SU-DHL-6 (cell line): ENCODE data around the gene PKD1.

ENCODE experiments used
- H2AFZ ChIP-seq: fragments of 200-600 bp; sonication (generic); 2 replicates; pipeline ENCODE4 v1.6.1; 2014; ENCODE audit warnings: low read depth, mild to moderate bottlenecking, moderate library complexity, mixed read lengths, antibody characterized with exemption, low read length; ENCODE audit not compliant: severe bottlenecking
- H3F3A ChIP-seq: fragments of 200-600 bp; shearing (Covaris generic); 2 replicates; pipeline ENCODE4 v1.6.0; 2016; ENCODE audit warnings: antibody characterized with exemption, mild to moderate bottlenecking; ENCODE audit not compliant: insufficient read depth
- H3K27ac ChIP-seq: fragments of 200-600 bp; sonication (generic); 2 replicates; pipeline ENCODE4 v1.5.1; 2016; ENCODE audit warnings: low read depth, mild to moderate bottlenecking, low read length, moderate library complexity, mixed read lengths
- H3K27me3 ChIP-seq: fragments of 200-600 bp; sonication (generic), shearing (Covaris generic); 2 replicates; pipeline ENCODE4 v1.6.0; 2014; ENCODE audit warnings: mild to moderate bottlenecking, low read length
- H3K36me3 ChIP-seq: fragments of 200-600 bp; sonication (generic); 2 replicates; pipeline ENCODE4 v1.6.1; 2014; ENCODE audit warnings: mild to moderate bottlenecking, low read length, mixed read lengths
- H3K4me2 ChIP-seq: fragments of 300-600, 200-600 bp; shearing (Covaris generic), sonication (generic); 2 replicates; pipeline ENCODE4 v1.6.0; 2014; ENCODE audit warnings: low read length, low read depth, mild to moderate bottlenecking; ENCODE audit not compliant: poor library complexity, severe bottlenecking
- H3K4me3 ChIP-seq: fragments of 200-600 bp; sonication (generic); 2 replicates; pipeline ENCODE4 v1.5.1; 2014; ENCODE audit warnings: antibody characterized with exemption, low read length, mild to moderate bottlenecking, mixed read lengths; ENCODE audit not compliant: insufficient read depth, poor library complexity, severe bottlenecking
- H3K79me2 ChIP-seq: fragments of 200-600 bp; sonication (generic); 2 replicates; pipeline ENCODE4 v1.6.1; 2014; ENCODE audit warnings: mild to moderate bottlenecking, low read length, moderate library complexity; ENCODE audit not compliant: insufficient read depth
- H3K9ac ChIP-seq: fragments of 200-600 bp; sonication (generic); 2 replicates; pipeline ENCODE4 v1.7.0; 2014; ENCODE audit warnings: mild to moderate bottlenecking, low read length
- H3K9me2 ChIP-seq: fragments of 200-600 bp; sonication (generic); replicated peaks from 2 replicates; pipeline ENCODE4 v1.6.1; 2014; ENCODE audit warnings: low read length; ENCODE audit not compliant: insufficient read depth
- H3K9me3 ChIP-seq: fragments of 200-600 bp; sonication (generic); 2 replicates; pipeline ENCODE4 v1.6.1; 2014; ENCODE audit warnings: low read length, mixed read lengths; ENCODE audit not compliant: insufficient read depth
- H4K20me1 ChIP-seq: fragments of 200-600 bp; sonication (generic); 2 replicates; pipeline ENCODE4 v1.6.1; 2014; ENCODE audit warnings: low read depth, mild to moderate bottlenecking, antibody characterized with exemption, low read length, moderate library complexity, mixed read lengths
- EZH2phosphoT487 ChIP-seq: fragments of 200-600 bp; sonication (generic), shearing (Covaris generic); conservative IDR thresholded peaks from 2 replicates; pipeline ENCODE4 v1.6.1; 2018; ENCODE audit warnings: mild to moderate bottlenecking, antibody characterized with exemption, low read length, moderate library complexity, mixed read lengths
- TF ChIP-seq, protein P1 (sequence below): fragments of 200-600 bp; sonication (generic); IDR thresholded peaks from one replicate; pipeline ENCODE4 v1.5.1; 2017; ENCODE audit warnings: antibody characterized with exemption, mild to moderate bottlenecking, low read length, moderate library complexity; ENCODE audit not compliant: insufficient read depth, poor library complexity, severe bottlenecking

The PKD1 gene

DNA sequence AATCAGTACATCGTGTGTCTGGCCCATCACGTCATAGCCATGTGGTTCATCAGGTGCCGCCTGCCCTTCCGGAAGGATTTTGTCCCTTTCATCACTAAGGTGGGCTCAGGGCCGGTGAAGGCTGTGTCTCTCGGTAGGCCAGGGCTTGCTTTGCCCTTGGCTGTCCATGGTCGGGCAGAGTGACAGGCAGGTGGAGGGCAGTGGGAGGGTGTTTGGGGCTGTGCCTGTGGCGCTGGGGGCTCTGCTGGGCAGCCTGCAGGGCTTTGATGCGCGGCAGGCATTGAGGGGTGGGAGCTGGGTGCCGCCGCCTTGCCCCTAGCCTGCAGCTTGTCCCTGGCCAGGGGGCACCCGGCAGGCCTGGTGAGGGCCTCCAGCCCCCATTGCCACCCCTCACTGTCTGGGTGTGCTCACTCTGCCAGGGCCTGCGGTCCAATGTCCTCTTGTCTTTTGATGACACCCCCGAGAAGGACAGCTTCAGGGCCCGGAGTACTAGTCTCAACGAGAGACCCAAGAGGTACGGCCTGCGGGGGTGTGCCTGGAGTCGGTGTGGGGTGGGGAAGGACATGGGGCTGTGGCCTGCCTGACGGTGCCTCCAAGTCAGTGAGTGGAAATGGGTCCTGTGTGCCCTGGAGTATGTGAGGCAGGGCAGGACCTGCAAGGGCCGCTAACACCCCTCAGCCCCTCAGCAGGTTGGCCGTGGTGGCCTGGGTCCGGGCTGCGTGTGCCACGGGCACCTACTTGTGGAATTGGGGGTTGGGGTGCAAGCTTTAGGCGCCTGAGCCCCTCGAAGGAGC, 59.4 kb downstream of the PKD1 start:
- H3K9me3 ChIP-seq = no peaks in the 10 kb centered on the region
- H2AFZ ChIP-seq = no peak overlapping the region
- H4K20me1 ChIP-seq = no peaks in the 10 kb centered on the region
- no peaks in the 10 kb centered on the region for H3F3A ChIP-seq
- no peak overlapping the region for H3K27ac ChIP-seq
- no peak for TF ChIP-seq EZH2phosphoT487
- TF ChIP-seq, protein P1, sequence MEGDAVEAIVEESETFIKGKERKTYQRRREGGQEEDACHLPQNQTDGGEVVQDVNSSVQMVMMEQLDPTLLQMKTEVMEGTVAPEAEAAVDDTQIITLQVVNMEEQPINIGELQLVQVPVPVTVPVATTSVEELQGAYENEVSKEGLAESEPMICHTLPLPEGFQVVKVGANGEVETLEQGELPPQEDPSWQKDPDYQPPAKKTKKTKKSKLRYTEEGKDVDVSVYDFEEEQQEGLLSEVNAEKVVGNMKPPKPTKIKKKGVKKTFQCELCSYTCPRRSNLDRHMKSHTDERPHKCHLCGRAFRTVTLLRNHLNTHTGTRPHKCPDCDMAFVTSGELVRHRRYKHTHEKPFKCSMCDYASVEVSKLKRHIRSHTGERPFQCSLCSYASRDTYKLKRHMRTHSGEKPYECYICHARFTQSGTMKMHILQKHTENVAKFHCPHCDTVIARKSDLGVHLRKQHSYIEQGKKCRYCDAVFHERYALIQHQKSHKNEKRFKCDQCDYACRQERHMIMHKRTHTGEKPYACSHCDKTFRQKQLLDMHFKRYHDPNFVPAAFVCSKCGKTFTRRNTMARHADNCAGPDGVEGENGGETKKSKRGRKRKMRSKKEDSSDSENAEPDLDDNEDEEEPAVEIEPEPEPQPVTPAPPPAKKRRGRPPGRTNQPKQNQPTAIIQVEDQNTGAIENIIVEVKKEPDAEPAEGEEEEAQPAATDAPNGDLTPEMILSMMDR = no peak
- H3K4me3 ChIP-seq = no peak overlapping the region
- no peaks in the 10 kb centered on the region for H3K36me3 ChIP-seq
- H3K27me3 ChIP-seq = no peaks in the 10 kb centered on the region
- H3K9ac ChIP-seq = no peak overlapping the region
- H3K9me2 ChIP-seq = no peaks in the 10 kb centered on the region
- no peaks in the 10 kb centered on the region for H3K79me2 ChIP-seq
- no peak overlapping the region for H3K4me2 ChIP-seq

DNA sequence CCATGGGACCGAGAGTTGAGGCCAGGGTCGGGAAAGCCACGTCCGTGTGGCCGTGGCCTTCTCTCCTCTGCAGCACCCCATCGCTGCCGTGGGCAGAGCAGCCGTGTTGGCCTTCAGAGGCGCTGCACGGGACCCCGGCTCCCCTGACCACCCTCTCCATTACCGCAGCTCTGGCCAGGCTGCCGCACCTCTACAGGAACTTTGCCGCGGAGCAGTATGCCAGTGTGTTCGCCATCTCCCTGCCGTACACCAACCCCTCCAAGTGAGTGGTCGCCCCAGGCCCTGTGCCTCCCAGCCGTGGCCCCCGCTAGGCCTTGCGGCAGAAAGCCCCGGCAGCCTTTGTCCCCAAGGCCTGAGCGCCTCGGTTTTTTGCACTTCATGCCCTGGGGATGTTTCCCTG, 60.1 kb downstream of the PKD1 start:
- Histone ChIP-seq H3K4me2 (no peak overlapping the region), H3K9me3 (no peaks in the 10 kb centered on the region), H3K27ac (no peak overlapping the region), H4K20me1 (no peaks in the 10 kb centered on the region), H3K9me2 (no peaks in the 10 kb centered on the region), H3K27me3 (no peaks in the 10 kb centered on the region), H3K79me2 (no peaks in the 10 kb centered on the region), H3K36me3 (no peaks in the 10 kb centered on the region), H2AFZ (no peak overlapping the region), H3K9ac (no peak overlapping the region), H3F3A (no peaks in the 10 kb centered on the region), H3K4me3 (no peak overlapping the region)
- TF ChIP-seq, protein P1 = no peak
- TF ChIP-seq EZH2phosphoT487 = no peak

DNA sequence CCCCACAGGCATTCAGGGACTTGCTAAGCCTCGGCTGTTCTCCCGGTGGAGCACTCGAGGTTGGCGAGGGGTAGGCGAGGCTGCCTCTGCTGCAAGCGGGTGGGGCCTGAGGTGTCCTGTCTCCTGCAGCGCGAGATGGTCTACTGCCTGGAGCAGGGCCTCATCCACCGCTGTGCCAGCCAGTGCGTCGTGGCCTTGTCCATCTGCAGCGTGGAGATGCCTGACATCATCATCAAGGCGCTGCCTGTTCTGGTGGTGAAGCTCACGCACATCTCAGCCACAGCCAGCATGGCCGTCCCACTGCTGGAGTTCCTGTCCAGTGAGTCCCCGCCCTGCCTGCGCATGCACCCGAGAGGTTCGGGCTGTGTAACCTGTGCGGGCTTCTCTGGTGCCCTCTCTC, 61.6 kb downstream of the PKD1 start:
- Histone ChIP-seq H3K36me3 (no peaks in the 10 kb centered on the region), H3K9me2 (no peaks in the 10 kb centered on the region)

More for the DNA sequence above, 61.6 kb downstream of the PKD1 start:
- Histone ChIP-seq H3K4me2 (no peak overlapping the region), H3K9me3 (no peaks in the 10 kb centered on the region), H3K4me3 (no peak overlapping the region), H3K79me2 (no peaks in the 10 kb centered on the region), H2AFZ (no peak overlapping the region), H4K20me1 (no peaks in the 10 kb centered on the region), H3F3A (no peaks in the 10 kb centered on the region), H3K9ac (no peak overlapping the region), H3K27me3 (no peaks in the 10 kb centered on the region), H3K27ac (no peak overlapping the region)
- TF ChIP-seq, protein P1 = no peak
- no peak for TF ChIP-seq EZH2phosphoT487
